CD4-positive, alpha-beta T cell (primary cell): ENCODE data around the gene RAB40C. TPM values are rescaled to one million over a fixed set of nuclear protein-coding genes. Genes with fewer than 3 reads are reported as not detected.
"Not testable (repeated sequence)": the region's sequence is repeated elsewhere in the genome, so short reads cannot be mapped to it uniquely, and the experiment has no call there.

Source experiments
- ATAC-seq: fragments of 200-7000 bp; cut with Tn5 transposase; one replicate; pipeline ENCODE4 v1.10.0; 2022; ENCODE audit warnings: mild to moderate bottlenecking; ENCODE audit not compliant: poor library complexity
- CTCF ChIA-PET: fragments of 350-600 bp; sonication (Branson Sonifier 250); formaldehyde crosslinking; loops from one replicate; lab custom pipeline; 2021; ENCODE audit warnings: antibody characterized with exemption, inconsistent platforms; lab: Charles Lee
- POLR2A ChIA-PET: fragments of 350-600 bp; sonication (Branson Sonifier 250); formaldehyde crosslinking; loops from one replicate; lab custom pipeline; 2021; ENCODE audit warnings: antibody characterized with exemption, inconsistent platforms; lab: Charles Lee
- DNase-seq, 14 experiments: peaks; one replicate each; pipeline ENCODE4 v3.0.0-alpha.2; 2013 to 2020; ENCODE audit warnings: mixed read lengths in 2 of 14
- H3K27ac ChIP-seq, 2 donors: one replicate each; pipeline versions ENCODE4 v1.5.1 to v1.7.0; 2013; ENCODE audit warnings: low read length in 2 of 2, low read depth in 1 of 2, mild to moderate bottlenecking in 1 of 2
- H3K27me3 ChIP-seq, 2 experiments: 1 replicate in 1 of 2; 2 replicates in 1 of 2; pipeline versions ENCODE4 v1.6.1 to v1.7.0; 2013; ENCODE audit warnings: low read length in 2 of 2, control low read depth in 1 of 2, mild to moderate bottlenecking in 1 of 2, moderate library complexity in 1 of 2; ENCODE audit not compliant: insufficient read depth in 2 of 2, control insufficient read depth in 1 of 2
- H3K36me3 ChIP-seq: one replicate; pipeline ENCODE4 v1.6.1; 2013; ENCODE audit warnings: low read length, control low read depth; ENCODE audit not compliant: insufficient read depth
- H3K4me1 ChIP-seq: one replicate; pipeline ENCODE4 v1.6.1; 2013; ENCODE audit warnings: low read length, control low read depth; ENCODE audit not compliant: insufficient read depth
- H3K4me3 ChIP-seq: one replicate; pipeline ENCODE4 v1.5.1; 2013; ENCODE audit warnings: mild to moderate bottlenecking, low read length, moderate library complexity
- H3K9me3 ChIP-seq, 2 experiments: 1 replicate in 1 of 2; 2 replicates in 1 of 2; pipeline versions ENCODE4 v1.6.1 to v1.7.0; 2013; ENCODE audit warnings: low read length in 2 of 2, mild to moderate bottlenecking in 2 of 2, control low read depth in 1 of 2, moderate library complexity in 1 of 2; ENCODE audit not compliant: control insufficient read depth in 1 of 2, insufficient read depth in 1 of 2
- H3K27ac Mint-ChIP-seq: one replicate; pipeline ENCODE4 v1.8.0; 2020; ENCODE audit warnings: mixed read lengths
- H3K27me3 Mint-ChIP-seq: one replicate; pipeline ENCODE4 v1.8.0; 2021; ENCODE audit warnings: mixed read lengths
- H3K36me3 Mint-ChIP-seq: one replicate; pipeline ENCODE4 v1.8.0; 2021; ENCODE audit warnings: low read depth, mixed read lengths
- H3K4me1 Mint-ChIP-seq: one replicate; pipeline ENCODE4 v1.8.0; 2021; ENCODE audit warnings: low read depth, mixed read lengths
- H3K4me3 Mint-ChIP-seq: one replicate; pipeline ENCODE4 v1.8.0; 2020; ENCODE audit warnings: mild to moderate bottlenecking, mixed read lengths
- H3K9me3 Mint-ChIP-seq: one replicate; pipeline ENCODE4 v1.8.0; 2020; ENCODE audit warnings: mixed read lengths
- CTCF ChIP-seq: fragments of 200-600 bp; IDR thresholded peaks from one replicate; pipeline ENCODE4 v1.8.0; 2022; ENCODE audit warnings: antibody characterized with exemption, mild to moderate bottlenecking
- intact Hi-C, 2 experiments: fragments of 100-400 bp; cut with DNase I in 1 of 2; cut with micrococcal nuclease in 1 of 2; formaldehyde crosslinking; loops; one replicate each; pipeline versions ENCODE4 v1.15.1 to v1.9.0; 2023 to 2025; cut with DNase I, micrococcal nuclease
- total RNA-seq, 174 experiments: library from RNA in 2 of 174; stranded (reverse) in 2 of 174; gene quantifications; one replicate each; pipeline ENCODE4 v1.2.3 and lab custom pipeline; 2021 to 2026

Gene RAB40C
- total RNA-seq, 2 experiments from 2014 or later, result 8.9 to 9.5 TPM

DNA sequence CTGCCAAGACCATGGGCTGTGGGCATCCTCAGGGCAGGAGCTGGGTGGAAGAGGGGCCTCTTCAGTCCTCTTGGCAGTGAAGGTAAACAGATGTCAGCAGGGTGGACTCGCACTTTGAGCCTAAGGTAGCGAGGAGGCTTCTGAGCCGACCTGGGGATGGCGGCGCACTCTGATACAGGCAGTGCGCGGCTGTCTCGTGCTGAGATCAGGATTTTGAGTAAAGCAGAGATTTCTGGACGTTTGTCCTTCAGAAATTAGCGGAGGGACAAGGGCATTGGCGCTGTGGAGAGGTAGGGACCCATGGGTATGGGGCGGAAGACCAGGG, 6.8 kb downstream of the RAB40C start:
- no peaks in the 10 kb centered on the region for H3K27me3 Mint-ChIP-seq
- ATAC-seq (no peak), DNase-seq (no peak)
- H3K4me3 Mint-ChIP-seq, result no peak overlapping the region
- peaks cover 6% of the 10 kb centered on the region for H3K4me1 Mint-ChIP-seq
- intact Hi-C loops, result no loop called here
- no peak overlapping the region for H3K27ac Mint-ChIP-seq
- Histone ChIP-seq H3K4me1 (peaks cover 12% of the 10 kb centered on the region), H3K27me3 (no peaks in the 10 kb centered on the region), H3K27ac (no peak overlapping the region), H3K36me3 (peaks cover 7% of the 10 kb centered on the region), H3K9me3 (peaks cover 0 to 7% of the 10 kb centered on the region in 2 experiments), H3K4me3 (no peak overlapping the region)
- no peak for TF ChIP-seq CTCF
- ChIA-PET CTCF (no interaction called here), POLR2A (no interaction called here)
- peaks cover 3% of the 10 kb centered on the region for H3K36me3 Mint-ChIP-seq
- no peaks in the 10 kb centered on the region for H3K9me3 Mint-ChIP-seq

DNA sequence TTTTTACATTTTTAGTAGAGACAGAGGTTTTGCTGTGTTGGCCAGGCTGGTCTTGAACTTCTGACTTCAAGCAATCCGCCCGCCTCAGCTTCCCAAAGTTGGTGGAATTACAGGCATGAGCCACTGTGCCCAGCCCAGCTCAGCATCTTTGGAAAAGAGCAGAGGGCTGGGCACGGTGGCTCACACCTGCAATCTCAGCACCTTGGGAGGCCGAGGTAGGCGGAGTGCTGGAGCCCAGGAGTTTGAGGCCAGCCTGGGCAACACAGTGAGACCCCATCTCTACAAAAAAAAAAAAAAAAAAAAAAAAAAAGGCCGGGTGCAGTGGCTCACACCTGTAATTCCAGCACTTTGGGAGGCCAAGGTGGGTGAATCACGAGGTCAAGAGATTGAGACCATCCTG, 7.8 kb downstream of the RAB40C start:
- CTCF ChIA-PET, H3K4me1 ChIP-seq, H3K27ac ChIP-seq, H3K4me3 ChIP-seq, H3K27me3 ChIP-seq, intact Hi-C loops, H3K27ac Mint-ChIP-seq, H3K4me1 Mint-ChIP-seq, H3K9me3 Mint-ChIP-seq, H3K27me3 Mint-ChIP-seq, H3K4me3 Mint-ChIP-seq, H3K36me3 ChIP-seq, ATAC-seq, H3K36me3 Mint-ChIP-seq, H3K9me3 ChIP-seq, DNase-seq: not testable (repeated sequence)
- POLR2A ChIA-PET, result interaction anchor here (1.1 kb wide), 1 partner anchor 9 kb away, joined by 3 read pairs; no protein-coding TSS in a partner anchor

DNA sequence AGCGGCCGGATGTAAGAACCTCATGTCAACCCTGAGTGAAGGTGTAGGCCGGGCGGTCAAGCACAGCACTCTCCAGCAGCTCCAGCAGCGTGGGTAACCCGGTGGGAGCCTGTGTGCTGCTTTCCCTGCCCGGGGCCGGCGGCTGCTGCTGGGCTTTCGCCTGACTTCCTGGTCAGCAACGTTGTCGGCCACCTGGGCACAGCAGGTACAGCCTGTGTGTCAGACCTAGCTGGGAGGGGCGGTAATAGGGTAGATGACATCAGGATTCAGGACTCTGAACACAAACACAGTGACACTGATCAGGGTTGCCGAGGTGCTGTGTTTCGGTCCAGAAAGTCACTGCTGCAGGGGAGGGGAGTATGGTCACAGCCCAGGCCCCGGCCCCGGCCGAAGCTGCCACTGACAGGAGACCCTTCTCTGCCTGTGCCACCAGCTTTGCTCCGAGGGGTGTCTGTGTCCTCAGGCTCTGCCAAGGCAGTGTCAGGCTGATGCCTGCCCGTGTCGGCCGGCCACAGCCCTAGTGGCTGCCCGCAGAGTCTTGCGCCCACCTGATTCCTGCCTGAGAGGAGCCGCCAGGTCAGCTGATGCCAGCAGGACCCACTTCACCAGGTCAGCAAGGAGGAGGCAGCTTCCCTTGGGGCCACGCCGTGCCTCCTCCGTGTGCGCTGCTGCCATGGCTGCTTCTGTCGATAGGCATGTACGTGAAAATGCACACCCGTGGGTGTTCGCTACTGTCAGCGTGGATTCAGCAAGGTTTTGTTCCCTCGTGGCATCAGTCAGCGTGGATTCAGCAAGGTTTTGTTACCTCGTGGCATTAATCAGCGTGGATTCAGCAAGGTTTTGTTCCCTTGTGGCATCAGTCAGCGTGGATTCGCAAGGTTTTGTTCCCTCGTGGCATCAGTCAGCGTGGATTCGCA, 9.2 kb downstream of the RAB40C start:
- H3K27ac Mint-ChIP-seq, result no peak overlapping the region
- DNase-seq (no peak), ATAC-seq (no peak)
- H3K9me3 ChIP-seq, result peaks cover 0 to 7% of the 10 kb centered on the region in 2 experiments
- intact Hi-C loops, result no loop called here
- TF ChIP-seq CTCF, result no peak
- ChIA-PET CTCF (no interaction called here), POLR2A (interaction anchor here (1.1 kb wide), 1 partner anchor 10 kb away, joined by 3 read pairs; no protein-coding TSS in a partner anchor)
- peaks cover 3% of the 10 kb centered on the region for H3K36me3 Mint-ChIP-seq
- H3K4me3 ChIP-seq, result no peak overlapping the region
- no peaks in the 10 kb centered on the region for H3K27me3 ChIP-seq
- H3K4me1 ChIP-seq, result no peaks in the 10 kb centered on the region
- H3K4me1 Mint-ChIP-seq, result peaks cover 13% of the 10 kb centered on the region
- no peak overlapping the region for H3K4me3 Mint-ChIP-seq
- H3K9me3 Mint-ChIP-seq, result no peaks in the 10 kb centered on the region
- no peak overlapping the region for H3K27ac ChIP-seq
- no peaks in the 10 kb centered on the region for H3K27me3 Mint-ChIP-seq
- peaks cover 5% of the 10 kb centered on the region for H3K36me3 ChIP-seq
